Uterus (tissue), 4 donors: ENCODE data around the gene YIF1A. TPM values are rescaled to one million over a fixed set of nuclear protein-coding genes. Genes with fewer than 3 reads are reported as not detected.

Experiments
- DNase-seq, 2 donors: peaks; one replicate each; pipeline ENCODE4 v3.0.0-alpha.2; 2019 to 2020
- H3K27ac ChIP-seq, 2 donors: fragments of 200-600 bp; sonication (generic); 1 replicate in 1 of 2; 2 replicates in 1 of 2; pipeline ENCODE4 v1.5.1; 2016 to 2018
- H3K27me3 ChIP-seq, 2 donors: fragments of 200-600 bp; sonication (generic); one replicate each; pipeline ENCODE4 v1.5.1; 2018 to 2019; ENCODE audit warnings: control low read depth in 1 of 2
- H3K36me3 ChIP-seq, 2 donors: fragments of 200-600 bp; sonication (generic); one replicate each; pipeline ENCODE4 v1.5.1; 2019; ENCODE audit warnings: control low read depth in 1 of 2
- H3K4me1 ChIP-seq, 2 donors: fragments of 200-600 bp; sonication (generic); one replicate each; pipeline ENCODE4 v1.5.1; 2018 to 2019; ENCODE audit warnings: control low read depth in 1 of 2
- H3K4me3 ChIP-seq, 2 donors: fragments of 200-600 bp; sonication (generic); 1 replicate in 1 of 2; 2 replicates in 1 of 2; pipeline ENCODE4 v1.5.1; 2018 to 2019; ENCODE audit warnings: mild to moderate bottlenecking in 1 of 2
- H3K9me3 ChIP-seq, 2 donors: fragments of 200-600 bp; sonication (generic); one replicate each; pipeline ENCODE4 v1.5.1; 2019; ENCODE audit warnings: control low read depth in 1 of 2
- CTCF ChIP-seq, 4 experiments: fragments of 200-600 bp in 2 of 4; fragments of 450-650 bp in 2 of 4; sonication (generic) in 2 of 4; IDR thresholded peaks; one replicate each; pipeline ENCODE4 v1.5.1; 2016 to 2019; ENCODE audit warnings: antibody characterized with exemption in 4 of 4, mild to moderate bottlenecking in 2 of 4, moderate library complexity in 1 of 4
- POLR2A ChIP-seq, 2 donors: fragments of 450-650 bp; IDR thresholded peaks; one replicate each; pipeline ENCODE4 v1.6.1; 2016; ENCODE audit warnings: antibody characterized with exemption in 2 of 2, mild to moderate bottlenecking in 1 of 2, moderate library complexity in 1 of 2
- intact Hi-C: fragments of 100-400 bp; cut with DNase I; formaldehyde crosslinking; loops from one replicate; pipeline ENCODE4 v1.15.1; 2023; ENCODE audit warnings: low total_unique reads
- total RNA-seq, 4 donors: library from RNA; depleted of rRNA in 3 of 4; stranded (reverse); fragments of >200 nt in 3 of 4; gene quantifications; one replicate each; pipeline versions ENCODE4 v1.1.0 to v1.2.4, GENCODE V29; 2014 to 2023
- donor health status: DM: yes; HTN: yes; CAD: no.

The YIF1A gene
- total RNA-seq, 4 donors from 2014 or later, result 38.9 to 101 (median 79.1) TPM

GRCh38 chr11:66293777-66294625 is 5.1 kb upstream of the YIF1A start:
- intact Hi-C loops, result no loop called here
- H3K27me3 ChIP-seq, result peaks cover 7 to 13% of the 10 kb centered on the region in 2 donors
- H3K36me3 ChIP-seq, result no peaks in the 10 kb centered on the region
- H3K27ac ChIP-seq, result no peak overlapping the region
- TF ChIP-seq POLR2A (IDR thresholded peaks at IDR 0.05) (no peak), CTCF (IDR thresholded peaks at IDR 0.05) (no peak)
- H3K4me3 ChIP-seq, result no peak overlapping the region
- H3K4me1 ChIP-seq, result peaks cover 0 to 13% of the 10 kb centered on the region in 2 donors
- DNase-seq, result no peak
- no peaks in the 10 kb centered on the region for H3K9me3 ChIP-seq

- Histone ChIP-seq H3K27me3 (peaks cover 7 to 13% of the 10 kb centered on the region in 2 donors), H3K36me3 (no peaks in the 10 kb centered on the region), H3K4me3 (no peak overlapping the region), H3K4me1 (peaks cover 0 to 13% of the 10 kb centered on the region in 2 donors), H3K9me3 (no peaks in the 10 kb centered on the region), H3K27ac (no peak overlapping the region)
- TF ChIP-seq CTCF (IDR thresholded peaks at IDR 0.05), result no peak
- TF ChIP-seq POLR2A (IDR thresholded peaks at IDR 0.05), result no peak
- intact Hi-C loops, result no loop called here
- no peak for DNase-seq
Observed at GRCh38 chr11:66293352-66293751, 4.4 kb upstream of the YIF1A start.

GRCh38 chr11:66292543-66293332 is 3.8 kb upstream of the YIF1A start:
- Histone ChIP-seq H3K4me3 (no peak overlapping the region), H3K27me3 (peaks cover 7 to 13% of the 10 kb centered on the region in 2 donors), H3K4me1 (peaks cover 0 to 15% of the 10 kb centered on the region in 2 donors), H3K9me3 (no peaks in the 10 kb centered on the region), H3K27ac (no peak overlapping the region), H3K36me3 (no peaks in the 10 kb centered on the region)
- intact Hi-C loops, result no loop called here
- no peak for DNase-seq
- TF ChIP-seq CTCF (IDR thresholded peaks at IDR 0.05) (no peak), POLR2A (IDR thresholded peaks at IDR 0.05) (no peak)

- Histone ChIP-seq H3K4me3 (no peak within 1 kb of the TSS), H3K36me3 (no peaks in the 10 kb centered on the region), H3K27ac (no peak within 1 kb of the TSS), H3K4me1 (peaks cover 0 to 19% of the 10 kb centered on the region in 2 donors), H3K27me3 (peaks cover 7 to 13% of the 10 kb centered on the region in 2 donors), H3K9me3 (no peaks in the 10 kb centered on the region)
- TF ChIP-seq POLR2A (IDR thresholded peaks at IDR 0.05), result no peak
- no peak for TF ChIP-seq CTCF (IDR thresholded peaks at IDR 0.05)
- DNase-seq, result no peak
- intact Hi-C loops, result no loop called here
Observed at GRCh38 chr11:66291706-66292542, 3.0 kb upstream of the YIF1A start, which contains the start of gene TMEM151A. TMEM151A (plus strand) TSS chr11:66291894; CDS start chr11:66292014, 120 bp downstream.
